GM19397 (cell line): ENCODE measurements around the gene HOXD10.

Source experiments
- ATAC-seq: cut with Tn5 transposase; IDR thresholded peaks from one replicate; pipeline ENCODE4 v1.9.1; 2021; ENCODE audit warnings: mild to moderate bottlenecking, moderate library complexity; ENCODE audit not compliant: unreplicated experiment

The HOXD10 gene

GRCh38 chr2:176132205-176133171 is 15.9 kb downstream of the HOXD10 start:
- ATAC-seq, result no peak

GRCh38 chr2:176133389-176133788 is 16.8 kb downstream of the HOXD10 start:
- ATAC-seq, result no peak

- no peak for ATAC-seq
Observed at GRCh38 chr2:176134035-176134434, 17.5 kb downstream of the HOXD10 start.

- ATAC-seq, result no peak
Observed at GRCh38 chr2:176135035-176135440, 18.5 kb downstream of the HOXD10 start.

GRCh38 chr2:176136374-176137251 is 20.0 kb downstream of the HOXD10 start:
- ATAC-seq, result no peak

- no peak for ATAC-seq
Observed at GRCh38 chr2:176137252-176137580, 20.6 kb downstream of the HOXD10 start.

GRCh38 chr2:176137906-176138305 is 21.3 kb downstream of the HOXD10 start:
- ATAC-seq, result no peak

- no peak for ATAC-seq
Observed at GRCh38 chr2:176138526-176138922, 21.9 kb downstream of the HOXD10 start.

GRCh38 chr2:176138923-176139660 is 22.5 kb downstream of the HOXD10 start:
- ATAC-seq, result no peak

- ATAC-seq, result no peak
Observed at GRCh38 chr2:176139661-176140512, 23.3 kb downstream of the HOXD10 start.

- peak; percentile 94 for ATAC-seq
Observed at GRCh38 chr2:176140513-176141317, 24.1 kb downstream of the HOXD10 start.

- ATAC-seq, result no peak
Observed at GRCh38 chr2:176142281-176142680, 25.7 kb downstream of the HOXD10 start.

GRCh38 chr2:176145085-176145969 is 28.7 kb downstream of the HOXD10 start:
- no peak for ATAC-seq

- no peak for ATAC-seq
Observed at GRCh38 chr2:176146101-176146500, 29.5 kb downstream of the HOXD10 start.

GRCh38 chr2:176146645-176147044 is 30.1 kb downstream of the HOXD10 start:
- no peak for ATAC-seq

- ATAC-seq, result no peak
Observed at GRCh38 chr2:176147210-176147799, 30.7 kb downstream of the HOXD10 start.

GRCh38 chr2:176147800-176148496 is 31.4 kb downstream of the HOXD10 start:
- ATAC-seq, result no peak
